ENCODE data around the gene SLC44A5. TPM values are rescaled to one million over a fixed set of nuclear protein-coding genes. Genes with fewer than 3 reads are reported as not detected.

SLC44A5 gene
- total RNA-seq, 1 donor from 2014 or later: 15.4 TPM

GRCh38 chr1:75554870-75555269 lies 56.0 kb downstream of the SLC44A5 start:
- TF ChIP-seq CTCF (IDR thresholded peaks at IDR 0.05; ENCODE audit: partially characterized antibody, unreplicated experiment): no peak
- Mint-ChIP-seq H3K27me3 (ENCODE audit: unreplicated experiment) (no peaks in the 10 kb centered on the region), H3K4me1 (ENCODE audit: low read depth, unreplicated experiment) (peaks cover 7% of the 10 kb centered on the region)

DNA sequence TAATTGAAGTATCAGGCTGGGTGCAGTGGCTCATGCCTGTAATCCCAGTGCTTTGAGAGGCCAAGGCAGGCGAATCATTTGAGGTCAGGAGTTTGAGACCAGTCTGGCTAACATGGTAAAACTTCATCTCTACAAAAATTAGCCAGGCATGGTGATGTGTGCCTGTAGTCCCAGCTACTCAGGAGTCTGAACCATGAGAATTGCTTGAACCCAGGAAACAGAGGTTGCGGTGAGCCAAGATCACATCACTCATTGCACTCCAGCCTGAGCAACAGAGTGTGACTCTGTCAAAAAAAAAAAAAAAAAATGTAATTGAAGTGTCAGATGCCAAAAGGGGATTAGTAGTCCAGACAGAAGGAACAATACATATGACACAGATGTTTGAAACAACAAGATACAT lies 56.7 kb downstream of the SLC44A5 start:
- peaks cover 2% of the 10 kb centered on the region for H3K9me3 Mint-ChIP-seq (ENCODE audit: unreplicated experiment)
- no peak for TF ChIP-seq CTCF (IDR thresholded peaks at IDR 0.05; ENCODE audit: partially characterized antibody, unreplicated experiment)
- H3K36me3 Mint-ChIP-seq (ENCODE audit: unreplicated experiment): no peaks in the 10 kb centered on the region
- no peak for DNase-seq
- H3K27me3 Mint-ChIP-seq (ENCODE audit: unreplicated experiment): no peaks in the 10 kb centered on the region
- H3K4me3 Mint-ChIP-seq (ENCODE audit: unreplicated experiment): no peak overlapping the region
- H3K27ac Mint-ChIP-seq (ENCODE audit: unreplicated experiment): no peak overlapping the region
- H3K4me1 Mint-ChIP-seq (ENCODE audit: low read depth, unreplicated experiment): peaks cover 6% of the 10 kb centered on the region

More at GRCh38 chr1:75554870-75555269, 56.0 kb downstream of the SLC44A5 start:
- DNase-seq: no peak
- Mint-ChIP-seq H3K27ac (ENCODE audit: unreplicated experiment) (no peak overlapping the region), H3K4me3 (ENCODE audit: unreplicated experiment) (no peak overlapping the region), H3K36me3 (ENCODE audit: unreplicated experiment) (no peaks in the 10 kb centered on the region), H3K9me3 (ENCODE audit: unreplicated experiment) (peaks cover 2% of the 10 kb centered on the region)

DNA sequence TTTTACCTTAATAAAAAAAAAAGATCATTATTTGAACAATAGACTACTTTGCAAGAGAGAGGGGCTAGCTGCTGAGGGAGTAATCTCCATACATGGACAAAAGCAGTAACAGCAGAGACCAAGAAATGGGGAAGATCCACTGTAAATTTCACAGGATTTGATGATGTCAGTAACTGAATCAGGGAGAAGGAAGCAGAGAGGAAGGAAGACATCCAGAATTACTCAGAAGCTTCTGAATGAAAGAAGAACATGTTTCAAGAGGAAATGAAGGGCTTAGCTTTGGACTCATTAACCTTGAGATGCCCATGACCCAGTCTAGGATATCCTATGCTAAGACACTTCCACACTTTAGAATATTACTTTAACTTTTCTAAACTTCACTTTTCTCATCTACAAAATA lies 60.4 kb downstream of the SLC44A5 start:
- H3K36me3 Mint-ChIP-seq (ENCODE audit: unreplicated experiment): no peaks in the 10 kb centered on the region
- H3K9me3 Mint-ChIP-seq (ENCODE audit: unreplicated experiment): peaks cover 2% of the 10 kb centered on the region

GRCh38 chr1:75548721-75549480 lies 62.0 kb downstream of the SLC44A5 start:
- H3K4me3 Mint-ChIP-seq (ENCODE audit: unreplicated experiment): no peak overlapping the region
- no peak for TF ChIP-seq CTCF (IDR thresholded peaks at IDR 0.05; ENCODE audit: partially characterized antibody, unreplicated experiment)
- H3K27ac Mint-ChIP-seq (ENCODE audit: unreplicated experiment): no peak overlapping the region
- no peak for DNase-seq
- H3K4me1 Mint-ChIP-seq (ENCODE audit: low read depth, unreplicated experiment): no peaks in the 10 kb centered on the region
- no peaks in the 10 kb centered on the region for H3K27me3 Mint-ChIP-seq (ENCODE audit: unreplicated experiment)
- H3K9me3 Mint-ChIP-seq (ENCODE audit: unreplicated experiment): no peaks in the 10 kb centered on the region
- no peaks in the 10 kb centered on the region for H3K36me3 Mint-ChIP-seq (ENCODE audit: unreplicated experiment)

More for the DNA sequence above, 60.4 kb downstream of the SLC44A5 start:
- no peak for TF ChIP-seq CTCF (IDR thresholded peaks at IDR 0.05; ENCODE audit: partially characterized antibody, unreplicated experiment)
- Mint-ChIP-seq H3K4me1 (ENCODE audit: low read depth, unreplicated experiment) (no peaks in the 10 kb centered on the region), H3K27ac (ENCODE audit: unreplicated experiment) (no peak overlapping the region), H3K4me3 (ENCODE audit: unreplicated experiment) (no peak overlapping the region), H3K27me3 (ENCODE audit: unreplicated experiment) (no peaks in the 10 kb centered on the region)
- no peak for DNase-seq

DNA sequence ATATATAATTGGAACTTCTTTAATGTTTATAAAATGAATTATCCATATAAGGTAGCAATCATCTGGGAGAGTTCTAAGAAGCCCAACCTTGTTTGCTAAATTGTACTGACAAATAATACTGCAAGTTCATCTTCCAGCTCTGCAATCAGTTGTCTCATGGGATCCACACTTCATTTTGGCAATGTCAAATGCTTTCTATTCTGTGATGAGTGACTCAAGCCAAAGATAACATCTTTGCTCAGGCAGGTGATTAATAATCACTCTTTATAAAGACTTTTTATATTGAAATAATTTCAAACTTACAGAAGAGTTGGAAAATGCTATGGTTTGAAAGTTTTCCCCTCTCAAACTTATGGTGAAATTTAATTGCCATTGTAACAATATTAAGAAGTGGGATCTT lies 67.2 kb downstream of the SLC44A5 start:
- no peak for TF ChIP-seq CTCF (IDR thresholded peaks at IDR 0.05; ENCODE audit: partially characterized antibody, unreplicated experiment)
- H3K27ac Mint-ChIP-seq (ENCODE audit: unreplicated experiment): no peak overlapping the region
- no peak for DNase-seq
- no peak overlapping the region for H3K4me3 Mint-ChIP-seq (ENCODE audit: unreplicated experiment)
- H3K9me3 Mint-ChIP-seq (ENCODE audit: unreplicated experiment): no peaks in the 10 kb centered on the region
- H3K36me3 Mint-ChIP-seq (ENCODE audit: unreplicated experiment): no peaks in the 10 kb centered on the region
- no peaks in the 10 kb centered on the region for H3K27me3 Mint-ChIP-seq (ENCODE audit: unreplicated experiment)
- H3K4me1 Mint-ChIP-seq (ENCODE audit: low read depth, unreplicated experiment): no peaks in the 10 kb centered on the region

All from glutamatergic neuron (in vitro differentiated cells).